SK-N-SH (cell line): ENCODE results near the gene PCNX1.
"Not testable (repeated sequence)": the region's sequence is repeated elsewhere in the genome, so short reads cannot be mapped to it uniquely, and the experiment has no call there.

Source experiments
- ELF1 ChIP-seq: IDR thresholded peaks from 2 replicates; pipeline ENCODE4 v1.4.0; 2012
- EP300 ChIP-seq, 2 experiments: IDR thresholded peaks; 2 replicates each; pipeline versions ENCODE4 v1.4.0 to v1.6.1; 2012; ENCODE audit warnings: borderline replicate concordance in 1 of 2, low read depth in 1 of 2, low read length in 1 of 2
- GABPA ChIP-seq: IDR thresholded peaks from 2 replicates; pipeline ENCODE4 v1.4.0; 2012; ENCODE audit warnings: low read depth, mild to moderate bottlenecking
- POLR2AphosphoS5 ChIP-seq: IDR thresholded peaks from 2 replicates; pipeline ENCODE4 v1.6.1; 2012; ENCODE audit warnings: low read depth, low read length
- RAD21 ChIP-seq: IDR thresholded peaks from 2 replicates; pipeline ENCODE4 v1.6.1; 2012; ENCODE audit warnings: mild to moderate bottlenecking, low read length
- RXRA ChIP-seq: IDR thresholded peaks from 2 replicates; pipeline ENCODE4 v1.4.0; 2012; ENCODE audit warnings: low read depth, mild to moderate bottlenecking, borderline replicate concordance
- TAF1 ChIP-seq: IDR thresholded peaks from 2 replicates; pipeline ENCODE4 v1.6.1; 2012; ENCODE audit warnings: low read depth, mild to moderate bottlenecking, low read length, moderate library complexity, borderline replicate concordance
- YY1 ChIP-seq: IDR thresholded peaks from 2 replicates; pipeline ENCODE4 v1.4.0; 2012; ENCODE audit warnings: low read depth, mild to moderate bottlenecking
- TF ChIP-seq, protein P1 (sequence below): fragments of 200-600 bp; sonication (generic); IDR thresholded peaks from 2 replicates; pipeline ENCODE4 v1.6.1; 2017; ENCODE audit warnings: antibody characterized with exemption, mild to moderate bottlenecking, moderate library complexity
- TF ChIP-seq, protein P2 (sequence below): IDR thresholded peaks from 2 replicates; pipeline ENCODE4; 2012
- TF ChIP-seq, protein P3 (sequence below): IDR thresholded peaks from 2 replicates; pipeline ENCODE4 v1.4.0; 2012; ENCODE audit warnings: low read depth
- TF ChIP-seq, protein P4 (sequence below): fragments of 150-350 bp; IDR thresholded peaks from 2 replicates; pipeline ENCODE4 v1.6.1; 2017; ENCODE audit warnings: antibody characterized with exemption, low read length, low read depth, borderline replicate concordance
- TF ChIP-seq, protein P5 (sequence below): IDR thresholded peaks from 2 replicates; pipeline ENCODE4 v1.6.1; 2012; ENCODE audit warnings: mild to moderate bottlenecking, low read depth, low read length, moderate library complexity

DNA sequence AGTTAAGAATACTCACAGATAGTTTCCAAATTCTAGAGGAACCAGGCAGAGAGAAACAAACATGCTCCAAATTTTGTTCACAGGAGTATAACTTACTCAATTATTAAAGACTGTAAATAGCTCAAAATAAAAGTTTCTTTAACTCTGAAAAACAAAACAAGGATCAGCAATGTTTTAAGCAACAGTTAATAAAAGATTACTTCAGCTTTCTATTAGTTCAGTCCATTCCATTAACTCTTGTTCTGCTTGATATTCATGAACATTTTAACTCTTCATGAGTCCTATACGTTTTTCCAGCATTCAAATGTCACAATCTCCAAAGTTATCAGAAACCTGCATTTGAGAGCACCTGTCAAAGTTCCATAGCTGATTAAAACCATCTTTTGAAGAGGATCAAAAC is 40.3 kb upstream of the PCNX1 start:
- TF ChIP-seq TAF1; POLR2AphosphoS5; GABPA; ELF1; YY1; EP300 (IDR thresholded peaks at IDR 0.05; ENCODE audit: borderline replicate concordance in 1 of 2, low read depth in 1 of 2, low read length in 1 of 2); RAD21; RXRA: not testable (repeated sequence)
- TF ChIP-seq, protein P1, sequence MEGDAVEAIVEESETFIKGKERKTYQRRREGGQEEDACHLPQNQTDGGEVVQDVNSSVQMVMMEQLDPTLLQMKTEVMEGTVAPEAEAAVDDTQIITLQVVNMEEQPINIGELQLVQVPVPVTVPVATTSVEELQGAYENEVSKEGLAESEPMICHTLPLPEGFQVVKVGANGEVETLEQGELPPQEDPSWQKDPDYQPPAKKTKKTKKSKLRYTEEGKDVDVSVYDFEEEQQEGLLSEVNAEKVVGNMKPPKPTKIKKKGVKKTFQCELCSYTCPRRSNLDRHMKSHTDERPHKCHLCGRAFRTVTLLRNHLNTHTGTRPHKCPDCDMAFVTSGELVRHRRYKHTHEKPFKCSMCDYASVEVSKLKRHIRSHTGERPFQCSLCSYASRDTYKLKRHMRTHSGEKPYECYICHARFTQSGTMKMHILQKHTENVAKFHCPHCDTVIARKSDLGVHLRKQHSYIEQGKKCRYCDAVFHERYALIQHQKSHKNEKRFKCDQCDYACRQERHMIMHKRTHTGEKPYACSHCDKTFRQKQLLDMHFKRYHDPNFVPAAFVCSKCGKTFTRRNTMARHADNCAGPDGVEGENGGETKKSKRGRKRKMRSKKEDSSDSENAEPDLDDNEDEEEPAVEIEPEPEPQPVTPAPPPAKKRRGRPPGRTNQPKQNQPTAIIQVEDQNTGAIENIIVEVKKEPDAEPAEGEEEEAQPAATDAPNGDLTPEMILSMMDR = not testable (repeated sequence)
- TF ChIP-seq, protein P2, sequence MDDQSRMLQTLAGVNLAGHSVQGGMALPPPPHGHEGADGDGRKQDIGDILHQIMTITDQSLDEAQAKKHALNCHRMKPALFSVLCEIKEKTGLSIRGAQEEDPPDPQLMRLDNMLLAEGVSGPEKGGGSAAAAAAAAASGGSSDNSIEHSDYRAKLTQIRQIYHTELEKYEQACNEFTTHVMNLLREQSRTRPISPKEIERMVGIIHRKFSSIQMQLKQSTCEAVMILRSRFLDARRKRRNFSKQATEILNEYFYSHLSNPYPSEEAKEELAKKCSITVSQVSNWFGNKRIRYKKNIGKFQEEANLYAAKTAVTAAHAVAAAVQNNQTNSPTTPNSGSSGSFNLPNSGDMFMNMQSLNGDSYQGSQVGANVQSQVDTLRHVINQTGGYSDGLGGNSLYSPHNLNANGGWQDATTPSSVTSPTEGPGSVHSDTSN = not testable (repeated sequence)
- TF ChIP-seq, protein P3, sequence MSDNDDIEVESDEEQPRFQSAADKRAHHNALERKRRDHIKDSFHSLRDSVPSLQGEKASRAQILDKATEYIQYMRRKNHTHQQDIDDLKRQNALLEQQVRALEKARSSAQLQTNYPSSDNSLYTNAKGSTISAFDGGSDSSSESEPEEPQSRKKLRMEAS = not testable (repeated sequence)
- TF ChIP-seq, protein P4, sequence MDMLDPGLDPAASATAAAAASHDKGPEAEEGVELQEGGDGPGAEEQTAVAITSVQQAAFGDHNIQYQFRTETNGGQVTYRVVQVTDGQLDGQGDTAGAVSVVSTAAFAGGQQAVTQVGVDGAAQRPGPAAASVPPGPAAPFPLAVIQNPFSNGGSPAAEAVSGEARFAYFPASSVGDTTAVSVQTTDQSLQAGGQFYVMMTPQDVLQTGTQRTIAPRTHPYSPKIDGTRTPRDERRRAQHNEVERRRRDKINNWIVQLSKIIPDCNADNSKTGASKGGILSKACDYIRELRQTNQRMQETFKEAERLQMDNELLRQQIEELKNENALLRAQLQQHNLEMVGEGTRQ = not testable (repeated sequence)
- TF ChIP-seq, protein P5, sequence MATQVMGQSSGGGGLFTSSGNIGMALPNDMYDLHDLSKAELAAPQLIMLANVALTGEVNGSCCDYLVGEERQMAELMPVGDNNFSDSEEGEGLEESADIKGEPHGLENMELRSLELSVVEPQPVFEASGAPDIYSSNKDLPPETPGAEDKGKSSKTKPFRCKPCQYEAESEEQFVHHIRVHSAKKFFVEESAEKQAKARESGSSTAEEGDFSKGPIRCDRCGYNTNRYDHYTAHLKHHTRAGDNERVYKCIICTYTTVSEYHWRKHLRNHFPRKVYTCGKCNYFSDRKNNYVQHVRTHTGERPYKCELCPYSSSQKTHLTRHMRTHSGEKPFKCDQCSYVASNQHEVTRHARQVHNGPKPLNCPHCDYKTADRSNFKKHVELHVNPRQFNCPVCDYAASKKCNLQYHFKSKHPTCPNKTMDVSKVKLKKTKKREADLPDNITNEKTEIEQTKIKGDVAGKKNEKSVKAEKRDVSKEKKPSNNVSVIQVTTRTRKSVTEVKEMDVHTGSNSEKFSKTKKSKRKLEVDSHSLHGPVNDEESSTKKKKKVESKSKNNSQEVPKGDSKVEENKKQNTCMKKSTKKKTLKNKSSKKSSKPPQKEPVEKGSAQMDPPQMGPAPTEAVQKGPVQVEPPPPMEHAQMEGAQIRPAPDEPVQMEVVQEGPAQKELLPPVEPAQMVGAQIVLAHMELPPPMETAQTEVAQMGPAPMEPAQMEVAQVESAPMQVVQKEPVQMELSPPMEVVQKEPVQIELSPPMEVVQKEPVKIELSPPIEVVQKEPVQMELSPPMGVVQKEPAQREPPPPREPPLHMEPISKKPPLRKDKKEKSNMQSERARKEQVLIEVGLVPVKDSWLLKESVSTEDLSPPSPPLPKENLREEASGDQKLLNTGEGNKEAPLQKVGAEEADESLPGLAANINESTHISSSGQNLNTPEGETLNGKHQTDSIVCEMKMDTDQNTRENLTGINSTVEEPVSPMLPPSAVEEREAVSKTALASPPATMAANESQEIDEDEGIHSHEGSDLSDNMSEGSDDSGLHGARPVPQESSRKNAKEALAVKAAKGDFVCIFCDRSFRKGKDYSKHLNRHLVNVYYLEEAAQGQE = not testable (repeated sequence)
